Activated CD8-positive, alpha-beta memory T cell treated with anti-CD3 and anti-CD28 coated beads for 36 hours (primary cell): ENCODE data around the gene ATP2C2. TPM values are rescaled to one million over a fixed set of nuclear protein-coding genes. Genes with fewer than 3 reads are reported as not detected.
"Not testable (repeated sequence)": the region's sequence is repeated elsewhere in the genome, so short reads cannot be mapped to it uniquely, and the experiment has no call there.

Experiments
- CTCF ChIA-PET: fragments of 350-600 bp; sonication (Branson Sonifier 250); formaldehyde crosslinking; loops from one replicate; lab custom pipeline; 2021; ENCODE audit warnings: antibody characterized with exemption; lab: Charles Lee
- POLR2A ChIA-PET: fragments of 350-600 bp; sonication (Branson Sonifier 250); formaldehyde crosslinking; loops from one replicate; lab custom pipeline; 2021; ENCODE audit warnings: antibody characterized with exemption; lab: Charles Lee
- total RNA-seq, 2 experiments: library from RNA; stranded (reverse); gene quantifications; one replicate each; pipeline ENCODE4 v1.2.3, GENCODE V29; 2021

The ATP2C2 gene
- total RNA-seq, 2 experiments from 2014 or later: not detected

- POLR2A ChIA-PET: no interaction called here
- CTCF ChIA-PET: no interaction called here
Observed at GRCh38 chr16:84390131-84390785, 21.9 kb downstream of the ATP2C2 start.

- ChIA-PET CTCF (no interaction called here), POLR2A (no interaction called here)
Observed at GRCh38 chr16:84391151-84392030, 23.1 kb downstream of the ATP2C2 start.

GRCh38 chr16:84392031-84392360 is 23.7 kb downstream of the ATP2C2 start:
- ChIA-PET POLR2A (no interaction called here), CTCF (no interaction called here)

GRCh38 chr16:84396082-84396481 is 27.7 kb downstream of the ATP2C2 start:
- POLR2A ChIA-PET: not testable (repeated sequence)

GRCh38 chr16:84396537-84397008 is 28.2 kb downstream of the ATP2C2 start:
- ChIA-PET CTCF (no interaction called here), POLR2A (no interaction called here)

More at GRCh38 chr16:84396082-84396481, 27.7 kb downstream of the ATP2C2 start:
- CTCF ChIA-PET: not testable (repeated sequence)

GRCh38 chr16:84397090-84397489 is 28.8 kb downstream of the ATP2C2 start:
- CTCF ChIA-PET: no interaction called here

GRCh38 chr16:84398701-84399100 is 30.4 kb downstream of the ATP2C2 start:
- POLR2A ChIA-PET: no interaction called here
- CTCF ChIA-PET: no interaction called here

More at GRCh38 chr16:84397090-84397489, 28.8 kb downstream of the ATP2C2 start:
- POLR2A ChIA-PET: no interaction called here

- CTCF ChIA-PET, POLR2A ChIA-PET: not testable (repeated sequence)
Observed at GRCh38 chr16:84399912-84400311, 31.6 kb downstream of the ATP2C2 start.

- POLR2A ChIA-PET, CTCF ChIA-PET: not testable (repeated sequence)
Observed at GRCh38 chr16:84403435-84403834, 35.1 kb downstream of the ATP2C2 start.

- CTCF ChIA-PET: no interaction called here
- POLR2A ChIA-PET: no interaction called here
Observed at GRCh38 chr16:84404324-84404723, 36.0 kb downstream of the ATP2C2 start.

- ChIA-PET POLR2A (no interaction called here), CTCF (no interaction called here)
Observed at GRCh38 chr16:84404936-84405639, 36.8 kb downstream of the ATP2C2 start.

GRCh38 chr16:84406006-84406963 is 37.9 kb downstream of the ATP2C2 start:
- ChIA-PET CTCF (no interaction called here), POLR2A (no interaction called here)

GRCh38 chr16:84407588-84408313 is 39.4 kb downstream of the ATP2C2 start:
- POLR2A ChIA-PET: no interaction called here
- CTCF ChIA-PET: no interaction called here

- ChIA-PET CTCF (no interaction called here), POLR2A (no interaction called here)
Observed at GRCh38 chr16:84408314-84408690, 40.0 kb downstream of the ATP2C2 start.

- ChIA-PET CTCF (no interaction called here), POLR2A (no interaction called here)
Observed at GRCh38 chr16:84408856-84409255, 40.5 kb downstream of the ATP2C2 start.

- ChIA-PET CTCF (no interaction called here), POLR2A (no interaction called here)
Observed at GRCh38 chr16:84410361-84411138, 42.2 kb downstream of the ATP2C2 start.

- POLR2A ChIA-PET: interaction anchor here (0.5 kb wide), 1 partner anchor 283 kb away, joined by 3 read pairs; no protein-coding TSS in a partner anchor
- CTCF ChIA-PET: no interaction called here
Observed at GRCh38 chr16:84411768-84412167, 43.4 kb downstream of the ATP2C2 start.

GRCh38 chr16:84412262-84412661 is 43.9 kb downstream of the ATP2C2 start:
- POLR2A ChIA-PET: interaction anchor here (0.5 kb wide), 1 partner anchor 284 kb away, joined by 3 read pairs; no protein-coding TSS in a partner anchor
- CTCF ChIA-PET: no interaction called here
